ENCODE results near the gene PLAAT5.
"Not testable (repeated sequence)": the region's sequence is repeated elsewhere in the genome, so short reads cannot be mapped to it uniquely, and the experiment has no call there.

The PLAAT5 gene

GRCh38 chr11:63476618-63477017 is 14.3 kb downstream of the PLAAT5 start:
- no peak for DNase-seq

DNA sequence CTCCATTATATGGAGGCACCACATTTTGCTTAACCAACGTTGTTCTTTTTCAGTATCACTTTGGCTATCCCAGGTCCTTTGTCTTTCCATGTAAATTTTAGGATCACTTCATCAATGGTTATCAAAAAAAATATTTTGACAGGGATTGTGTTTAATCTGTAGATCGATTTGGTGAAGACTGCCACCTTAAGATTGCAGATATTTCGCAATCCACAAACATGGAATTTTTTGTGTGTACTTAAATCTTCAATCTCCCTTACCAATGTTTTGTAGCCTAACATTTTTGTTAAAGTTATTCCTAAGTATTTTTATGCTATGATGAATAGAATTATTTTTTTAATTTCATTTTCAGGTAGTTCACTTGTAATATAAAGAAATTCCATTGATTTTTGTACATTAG is 18.6 kb downstream of the PLAAT5 start:
- DNase-seq = no peak

- DNase-seq = no peak
Observed at GRCh38 chr11:63470311-63470710, 20.7 kb downstream of the PLAAT5 start.

GRCh38 chr11:63462137-63462536 is 28.8 kb downstream of the PLAAT5 start:
- no peak for DNase-seq

- no peak for DNase-seq
Observed at GRCh38 chr11:63459586-63459985, 31.4 kb downstream of the PLAAT5 start.

DNA sequence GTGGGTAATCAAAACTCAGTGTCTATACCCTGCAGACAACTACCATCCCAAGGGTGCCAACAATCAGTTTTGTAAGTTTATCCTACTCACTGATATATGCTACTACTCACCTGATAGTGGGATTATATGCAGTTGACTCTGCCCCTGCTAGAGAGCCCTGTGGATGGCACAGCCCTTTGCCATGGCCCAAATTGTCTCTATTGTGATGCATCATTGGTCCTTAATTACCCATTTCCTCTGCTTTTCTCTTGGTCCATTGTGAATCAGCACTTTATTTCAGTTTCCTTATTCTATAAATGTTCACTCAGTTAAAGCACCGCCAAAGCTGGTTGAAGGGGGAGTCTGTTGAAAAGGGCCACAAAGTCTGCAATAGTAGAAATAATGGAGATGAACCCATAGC is 42.3 kb downstream of the PLAAT5 start:
- DNase-seq = no peak

GRCh38 chr11:63445720-63446119 is 45.2 kb downstream of the PLAAT5 start:
- DNase-seq = no peak

DNA sequence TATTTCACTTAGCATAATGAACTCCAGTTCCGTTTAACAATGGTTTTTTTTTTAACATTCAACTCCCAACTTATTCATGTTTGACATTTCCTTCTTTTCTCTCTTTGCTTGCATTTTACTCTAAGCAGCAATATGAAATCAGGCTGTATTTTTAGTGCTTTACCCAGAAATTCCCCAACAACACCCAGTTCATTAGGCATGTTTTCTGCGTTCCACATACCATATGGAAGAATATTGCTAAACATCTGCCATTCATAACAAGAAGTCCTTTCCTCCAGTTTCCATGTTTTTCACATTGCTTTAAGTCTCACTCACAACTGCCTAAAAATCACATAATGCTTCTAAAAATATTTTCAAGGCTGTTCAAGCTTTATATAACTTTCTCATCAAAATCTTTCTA is 45.8 kb downstream of the PLAAT5 start:
- DNase-seq = no peak

GRCh38 chr11:63444160-63444559 is 46.8 kb downstream of the PLAAT5 start:
- DNase-seq = no peak

DNA sequence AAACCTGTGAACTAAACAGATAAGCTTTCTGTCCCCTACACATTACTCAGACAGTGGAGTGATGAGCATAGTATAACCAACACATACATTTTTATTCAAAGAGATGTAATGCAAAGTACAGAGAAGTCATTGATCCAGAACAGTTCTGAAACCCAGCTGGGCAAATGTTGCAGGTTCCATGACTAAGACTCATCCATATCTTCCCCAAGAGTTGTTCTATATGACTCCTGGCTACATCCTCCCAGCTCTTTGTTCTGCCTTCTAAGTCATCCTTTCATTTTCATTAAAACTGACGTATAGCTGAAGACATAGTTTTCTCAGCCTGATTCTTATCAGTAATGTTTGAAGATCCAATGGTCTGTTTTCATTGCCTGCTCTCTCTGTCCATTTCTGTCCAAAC is 47.3 kb downstream of the PLAAT5 start:
- DNase-seq = no peak

- DNase-seq = not testable (repeated sequence)
Observed at GRCh38 chr11:63435831-63436230, 55.1 kb downstream of the PLAAT5 start.

DNA sequence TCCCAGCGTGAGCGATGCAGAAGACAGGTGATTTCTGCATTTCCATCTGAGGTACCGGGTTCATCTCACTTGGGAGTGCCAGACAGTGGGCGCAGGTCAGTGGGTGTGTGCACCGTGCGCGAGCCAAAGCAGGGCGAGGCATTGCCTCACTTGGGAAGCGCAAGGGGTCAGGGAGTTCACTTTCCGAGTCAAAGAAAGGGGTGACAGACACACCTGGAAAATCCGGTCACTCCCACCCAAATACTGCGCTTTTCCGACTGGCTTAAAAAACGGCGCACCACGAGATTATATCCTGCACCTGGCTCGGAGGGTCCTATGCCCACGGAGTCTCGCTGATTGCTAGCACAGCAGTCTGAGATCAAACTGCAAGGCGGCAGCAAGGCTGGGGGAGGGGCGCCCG is 55.6 kb downstream of the PLAAT5 start:
- DNase-seq = not testable (repeated sequence)

DNA sequence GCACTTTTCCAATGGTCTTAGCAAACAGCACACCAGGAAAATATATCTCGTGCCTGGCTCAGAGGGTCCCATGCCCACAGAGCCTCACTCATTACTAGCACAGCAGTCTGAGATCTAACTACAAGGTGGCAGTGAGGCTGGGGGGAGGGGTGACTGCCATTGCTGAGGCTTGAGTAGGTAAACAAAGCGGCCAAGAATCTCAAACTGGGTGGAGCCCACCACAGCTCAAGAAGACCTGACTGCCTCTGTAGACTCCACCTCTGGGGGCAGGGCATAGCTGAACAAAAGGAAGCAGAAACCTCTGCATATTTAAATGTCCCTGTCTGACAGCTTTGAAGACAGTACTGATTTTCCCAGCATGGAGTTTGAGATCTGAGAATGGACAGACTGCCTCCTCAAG is 60.2 kb downstream of the PLAAT5 start:
- DNase-seq = not testable (repeated sequence)

- DNase-seq = no peak
Observed at GRCh38 chr11:63427971-63428508, 62.9 kb downstream of the PLAAT5 start.

GRCh38 chr11:63417174-63417852 is 73.7 kb downstream of the PLAAT5 start:
- DNase-seq = no peak

All from activated CD8-positive, alpha-beta memory T cell treated with anti-CD3 and anti-CD28 coated beads, Interleukin-2, amount 50 U/mL, for 4 hours (primary cell).